Measurements from ENCODE around the gene MCAM.

DNA sequence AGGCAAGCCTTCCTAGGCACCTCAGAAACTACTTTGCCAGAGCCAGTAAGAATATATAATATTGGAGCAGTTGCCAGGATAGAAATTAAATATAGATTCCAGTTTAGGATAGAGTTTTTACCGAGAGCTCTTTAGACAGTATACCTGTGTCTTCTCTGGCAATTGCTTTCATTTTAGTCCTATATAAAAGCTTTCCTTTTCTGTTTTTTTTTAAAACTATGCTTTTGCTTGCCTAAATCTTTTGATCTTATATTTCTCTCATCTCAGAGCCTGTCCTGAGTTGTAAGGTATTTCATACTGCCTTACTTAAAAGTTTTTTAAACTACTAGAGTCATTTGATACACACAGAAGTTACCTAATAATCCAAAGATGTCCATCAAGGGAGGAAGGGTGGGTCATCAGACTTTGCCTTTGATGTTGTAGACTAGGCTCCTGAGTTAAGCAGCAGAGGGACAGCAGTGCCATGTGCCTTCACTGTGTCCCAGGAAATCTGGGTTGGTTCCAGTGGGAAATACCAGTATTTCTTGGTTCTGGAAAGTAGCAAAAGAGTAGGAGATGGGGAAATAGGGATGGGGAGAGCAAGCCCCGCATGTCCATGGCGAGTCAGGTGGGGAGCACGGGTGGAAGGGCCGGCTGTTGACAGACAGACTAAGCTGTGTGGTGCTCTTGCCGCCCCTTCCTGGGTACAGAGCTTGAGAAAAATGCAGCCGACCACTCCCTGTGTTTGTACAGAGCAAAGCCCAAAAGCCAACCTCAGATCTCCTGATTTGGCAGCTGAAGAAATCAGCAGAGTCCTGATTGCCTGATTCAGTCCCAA is 11.2 kb downstream of the MCAM start:
- TF ChIP-seq CTCF (IDR thresholded peaks at IDR 0.05) (no peak), POLR2A (IDR thresholded peaks at IDR 0.05) (no peak)
